ENCODE data around the gene PTDSS2.

Gene PTDSS2

DNA sequence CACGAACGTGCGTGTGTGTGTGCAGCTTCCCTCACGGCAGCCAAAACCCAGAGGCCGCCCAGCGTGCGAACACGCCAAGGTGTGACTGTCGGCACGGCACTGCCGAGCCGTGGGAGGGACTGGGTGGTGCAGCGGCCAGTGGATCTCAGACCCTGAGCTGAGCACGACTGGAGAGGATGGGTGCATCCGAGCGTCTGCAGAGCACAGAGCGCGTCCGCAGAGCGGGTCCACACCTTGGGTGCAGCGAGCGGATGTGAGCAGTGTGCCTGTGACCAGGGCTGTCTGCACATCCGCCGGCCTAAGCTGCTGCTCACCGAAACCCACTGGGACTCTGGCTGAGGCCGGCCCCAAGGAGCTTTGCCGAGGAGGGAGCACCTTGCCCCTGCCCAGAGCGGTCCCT lies 22.7 kb downstream of the PTDSS2 start:
- no peaks in the 10 kb centered on the region for H3K79me2 ChIP-seq (ENCODE audit: insufficient read depth, low read length)

DNA sequence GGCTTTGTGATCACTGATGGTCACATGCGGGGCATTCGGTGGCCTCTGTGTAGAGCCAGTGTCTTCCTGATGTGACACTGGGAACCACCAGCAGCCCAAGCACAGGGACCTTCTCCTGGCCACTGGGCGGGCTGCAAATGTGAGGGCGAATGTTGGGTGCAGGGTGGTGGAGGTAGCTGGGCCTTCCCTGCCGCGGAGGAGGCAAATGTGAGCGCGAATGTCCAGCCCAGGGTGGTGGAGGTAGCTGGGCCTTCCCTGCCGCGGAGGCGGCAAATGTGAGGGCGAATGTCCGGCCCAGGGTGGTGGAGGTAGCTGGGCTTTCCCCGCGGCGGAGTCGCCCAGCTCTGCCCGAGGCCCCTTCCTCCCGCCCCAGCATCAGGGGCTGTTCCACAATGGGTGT lies 23.3 kb downstream of the PTDSS2 start:
- TF ChIP-seq, protein P1, sequence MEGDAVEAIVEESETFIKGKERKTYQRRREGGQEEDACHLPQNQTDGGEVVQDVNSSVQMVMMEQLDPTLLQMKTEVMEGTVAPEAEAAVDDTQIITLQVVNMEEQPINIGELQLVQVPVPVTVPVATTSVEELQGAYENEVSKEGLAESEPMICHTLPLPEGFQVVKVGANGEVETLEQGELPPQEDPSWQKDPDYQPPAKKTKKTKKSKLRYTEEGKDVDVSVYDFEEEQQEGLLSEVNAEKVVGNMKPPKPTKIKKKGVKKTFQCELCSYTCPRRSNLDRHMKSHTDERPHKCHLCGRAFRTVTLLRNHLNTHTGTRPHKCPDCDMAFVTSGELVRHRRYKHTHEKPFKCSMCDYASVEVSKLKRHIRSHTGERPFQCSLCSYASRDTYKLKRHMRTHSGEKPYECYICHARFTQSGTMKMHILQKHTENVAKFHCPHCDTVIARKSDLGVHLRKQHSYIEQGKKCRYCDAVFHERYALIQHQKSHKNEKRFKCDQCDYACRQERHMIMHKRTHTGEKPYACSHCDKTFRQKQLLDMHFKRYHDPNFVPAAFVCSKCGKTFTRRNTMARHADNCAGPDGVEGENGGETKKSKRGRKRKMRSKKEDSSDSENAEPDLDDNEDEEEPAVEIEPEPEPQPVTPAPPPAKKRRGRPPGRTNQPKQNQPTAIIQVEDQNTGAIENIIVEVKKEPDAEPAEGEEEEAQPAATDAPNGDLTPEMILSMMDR (IDR thresholded peaks at IDR 0.05; ENCODE audit: low read length): no peak
- no peak for TF ChIP-seq EZH2 (IDR thresholded peaks at IDR 0.05; ENCODE audit: borderline replicate concordance, low read length)
- H3K36me3 ChIP-seq (ENCODE audit: insufficient read depth, low read length): peaks cover 7% of the 10 kb centered on the region

More for the DNA sequence above, 22.7 kb downstream of the PTDSS2 start:
- Histone ChIP-seq H3K4me3 (ENCODE audit: low read depth, low read length, poor library complexity, severe bottlenecking) (no peak overlapping the region), H3K27me3 (ENCODE audit: insufficient read depth, low read length) (no peaks in the 10 kb centered on the region), H3K4me2 (ENCODE audit: low read length) (no peak overlapping the region), H3K9ac (ENCODE audit: low read length) (no peak overlapping the region), H3K9me3 (ENCODE audit: low read length) (no peaks in the 10 kb centered on the region), H3K36me3 (ENCODE audit: insufficient read depth, low read length) (peaks cover 7% of the 10 kb centered on the region), H3F3A (ENCODE audit: insufficient read depth, low read length) (no peaks in the 10 kb centered on the region), H3K4me1 (ENCODE audit: insufficient read depth, low read length, severe bottlenecking) (no peaks in the 10 kb centered on the region), H2AFZ (ENCODE audit: low read length) (no peak overlapping the region), H3K9me2 (ENCODE audit: low read depth, low read length) (no peaks in the 10 kb centered on the region), H4K20me1 (ENCODE audit: insufficient read depth, low read length) (no peaks in the 10 kb centered on the region), H3K27ac (ENCODE audit: low read depth, low read length, poor library complexity, severe bottlenecking) (no peak overlapping the region)
- TF ChIP-seq, protein P1 (IDR thresholded peaks at IDR 0.05; ENCODE audit: low read length): no peak
- TF ChIP-seq EZH2 (IDR thresholded peaks at IDR 0.05; ENCODE audit: borderline replicate concordance, low read length): no peak

DNA sequence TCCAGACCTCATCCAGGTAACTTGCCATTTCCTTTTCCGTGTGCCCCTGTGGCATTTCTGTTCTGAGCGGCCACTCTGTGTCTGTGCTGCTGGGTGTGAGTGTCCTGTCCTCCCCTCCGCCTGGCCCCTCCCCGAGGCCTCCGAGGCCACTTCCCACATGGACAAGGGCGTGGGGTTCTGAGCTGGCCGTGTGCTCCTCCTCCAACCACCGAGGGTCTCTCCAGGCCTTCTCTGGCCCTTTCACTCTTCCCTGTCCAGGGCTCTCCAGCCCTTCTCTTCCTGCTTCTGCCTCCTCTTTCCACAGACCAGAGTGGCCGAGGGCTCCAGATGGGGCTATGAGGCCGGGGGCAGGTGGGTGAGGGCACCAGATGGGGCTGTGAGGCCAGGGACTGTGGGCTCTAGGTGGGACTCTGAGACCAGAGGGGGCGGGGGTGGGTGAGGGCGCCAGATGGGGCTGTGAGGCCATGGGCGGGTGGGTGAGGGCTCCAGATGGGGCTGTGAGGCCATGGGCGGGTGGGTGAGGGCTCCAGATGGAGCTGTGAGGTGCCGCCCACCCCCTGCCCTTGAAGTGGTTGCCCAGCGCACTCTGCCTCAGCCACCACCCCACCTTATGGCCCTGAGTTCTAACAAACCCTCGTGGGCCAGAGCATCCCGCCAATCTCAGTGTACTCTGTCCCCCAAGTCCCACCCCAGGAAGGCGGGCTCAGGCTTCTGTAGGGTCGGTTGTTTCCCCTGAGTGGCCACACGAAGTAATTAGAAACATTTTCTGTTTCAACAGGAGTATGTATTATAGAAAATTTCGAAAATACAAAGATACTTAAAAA lies 24.1 kb downstream of the PTDSS2 start:
- Histone ChIP-seq H4K20me1 (ENCODE audit: insufficient read depth, low read length) (no peaks in the 10 kb centered on the region), H3K4me3 (ENCODE audit: low read depth, low read length, poor library complexity, severe bottlenecking) (no peak overlapping the region), H3K4me2 (ENCODE audit: low read length) (no peak overlapping the region), H3K27ac (ENCODE audit: low read depth, low read length, poor library complexity, severe bottlenecking) (no peak overlapping the region), H3K4me1 (ENCODE audit: insufficient read depth, low read length, severe bottlenecking) (no peaks in the 10 kb centered on the region), H3K79me2 (ENCODE audit: insufficient read depth, low read length) (no peaks in the 10 kb centered on the region), H3K9me2 (ENCODE audit: low read depth, low read length) (no peaks in the 10 kb centered on the region), H3K9me3 (ENCODE audit: low read length) (no peaks in the 10 kb centered on the region), H2AFZ (ENCODE audit: low read length) (no peak overlapping the region), H3K36me3 (ENCODE audit: insufficient read depth, low read length) (peaks cover 7% of the 10 kb centered on the region), H3F3A (ENCODE audit: insufficient read depth, low read length) (no peaks in the 10 kb centered on the region), H3K9ac (ENCODE audit: low read length) (no peak overlapping the region), H3K27me3 (ENCODE audit: insufficient read depth, low read length) (no peaks in the 10 kb centered on the region)
- no peak for TF ChIP-seq EZH2 (IDR thresholded peaks at IDR 0.05; ENCODE audit: borderline replicate concordance, low read length)
- TF ChIP-seq, protein P1 (IDR thresholded peaks at IDR 0.05; ENCODE audit: low read length): no peak

More for the DNA sequence above, 23.3 kb downstream of the PTDSS2 start:
- no peak overlapping the region for H3K9ac ChIP-seq (ENCODE audit: low read length)
- no peaks in the 10 kb centered on the region for H3K79me2 ChIP-seq (ENCODE audit: insufficient read depth, low read length)
- no peak overlapping the region for H3K4me3 ChIP-seq (ENCODE audit: low read depth, low read length, poor library complexity, severe bottlenecking)
- H3K9me2 ChIP-seq (ENCODE audit: low read depth, low read length): no peaks in the 10 kb centered on the region
- no peaks in the 10 kb centered on the region for H3K9me3 ChIP-seq (ENCODE audit: low read length)
- H2AFZ ChIP-seq (ENCODE audit: low read length): no peak overlapping the region
- H3K4me2 ChIP-seq (ENCODE audit: low read length): no peak overlapping the region
- H3K4me1 ChIP-seq (ENCODE audit: insufficient read depth, low read length, severe bottlenecking): no peaks in the 10 kb centered on the region
- H4K20me1 ChIP-seq (ENCODE audit: insufficient read depth, low read length): no peaks in the 10 kb centered on the region
- H3K27ac ChIP-seq (ENCODE audit: low read depth, low read length, poor library complexity, severe bottlenecking): no peak overlapping the region
- no peaks in the 10 kb centered on the region for H3F3A ChIP-seq (ENCODE audit: insufficient read depth, low read length)
- no peaks in the 10 kb centered on the region for H3K27me3 ChIP-seq (ENCODE audit: insufficient read depth, low read length)
